H1 (cell line): Measurements from ENCODE around the gene GLUL. TPM values are rescaled to one million over a fixed set of nuclear protein-coding genes. Genes with fewer than 3 reads are reported as not detected.

Experiments
- CTCF ChIA-PET: fragments of 300-600 bp; sonication (Branson Sonifier 250); formaldehyde crosslinking; loops from one replicate; lab custom pipeline; 2021; ENCODE audit not compliant: partially characterized antibody; lab: Charles Lee
- POLR2A ChIA-PET: fragments of 300-600 bp; sonication (Branson Sonifier 250); formaldehyde crosslinking; loops from one replicate; lab custom pipeline; 2021; ENCODE audit warnings: inconsistent platforms; ENCODE audit not compliant: partially characterized antibody; lab: Charles Lee
- DNase-seq, 2 experiments: peaks; one replicate each; pipeline versions ENCODE4 v3.0.0 to v3.0.0-alpha.2; 2010 to 2022; ENCODE audit warnings: low spot score in 2 of 2, low read depth in 1 of 2, mixed read lengths in 1 of 2
- FAIRE-seq: peaks from 2 replicates; lab custom pipeline; 2011; peaks lifted over from hg19 to GRCh38; lab: Jason Lieb, UNC
- H2AFZ ChIP-seq: 2 replicates; pipeline ENCODE4 v1.8.1; 2012; ENCODE audit warnings: low read length, inconsistent platforms
- H2AK5ac ChIP-seq: 2 replicates; pipeline ENCODE4 v1.6.1; 2013; ENCODE audit warnings: low read depth, low read length
- H2BK120ac ChIP-seq: replicated peaks from 2 replicates; pipeline ENCODE3; 2013; ENCODE audit warnings: low read depth, low read length, inconsistent platforms
- H2BK12ac ChIP-seq: 2 replicates; pipeline ENCODE4 v1.6.1; 2013; ENCODE audit warnings: low read depth, low read length
- H2BK15ac ChIP-seq: 2 replicates; pipeline ENCODE4 v1.6.1; 2013; ENCODE audit warnings: low read length
- H2BK20ac ChIP-seq: 2 replicates; pipeline ENCODE4 v1.6.1; 2013; ENCODE audit warnings: low read length
- H2BK5ac ChIP-seq: 2 replicates; pipeline ENCODE4 v1.6.1; 2013; ENCODE audit warnings: low read depth, low read length
- H3K14ac ChIP-seq: 2 replicates; pipeline ENCODE4 v1.6.1; 2013; ENCODE audit warnings: inconsistent platforms; ENCODE audit not compliant: insufficient read length
- H3K18ac ChIP-seq: 2 replicates; pipeline ENCODE4 v1.6.1; 2013; ENCODE audit warnings: low read length; ENCODE audit errors: extremely low read depth
- H3K23ac ChIP-seq: 2 replicates; pipeline ENCODE4 v1.6.1; 2013; ENCODE audit warnings: inconsistent platforms; ENCODE audit not compliant: insufficient read length
- H3K23me2 ChIP-seq: 2 replicates; pipeline ENCODE4 v1.6.1; 2013; ENCODE audit warnings: low read depth, low read length
- H3K27ac ChIP-seq: 2 replicates; pipeline ENCODE4 v1.6.1; 2011; ENCODE audit warnings: low read depth, low read length, inconsistent platforms
- H3K27me3 ChIP-seq, 4 experiments: replicated peaks in 1 of 4; 1 replicate in 1 of 4; 2 replicates in 3 of 4; pipeline versions ENCODE4 v1.6.1 to v1.8.1; 2011 to 2013; ENCODE audit warnings: low read length in 3 of 4, mild to moderate bottlenecking in 3 of 4, inconsistent platforms in 2 of 4, mixed read lengths in 2 of 4, moderate library complexity in 1 of 4; ENCODE audit not compliant: control insufficient read depth in 3 of 4, insufficient read depth in 3 of 4; ENCODE audit errors: extremely low read depth in 1 of 4
- H3K36me3 ChIP-seq, 4 experiments: 2 replicates each; pipeline versions ENCODE4 v1.6.1 to v1.8.1; 2011 to 2013; ENCODE audit warnings: mild to moderate bottlenecking in 4 of 4, low read length in 3 of 4, moderate library complexity in 2 of 4, control low read depth in 1 of 4, inconsistent platforms in 1 of 4; ENCODE audit not compliant: insufficient read depth in 4 of 4, control insufficient read depth in 2 of 4
- H3K4ac ChIP-seq: replicated peaks from 2 replicates; pipeline ENCODE3; 2013; ENCODE audit warnings: low read length, low read depth, mixed read lengths, inconsistent platforms; ENCODE audit not compliant: insufficient read length
- H3K4me1 ChIP-seq, 4 experiments: replicated peaks in 1 of 4; 1 replicate in 1 of 4; 2 replicates in 3 of 4; pipeline versions ENCODE4 v1.6.1 to v1.8.1; 2011 to 2013; ENCODE audit warnings: low read length in 3 of 4, inconsistent platforms in 2 of 4, mixed read lengths in 1 of 4; ENCODE audit not compliant: insufficient read depth in 4 of 4, control insufficient read depth in 3 of 4
- H3K4me2 ChIP-seq, 2 experiments: 2 replicates each; pipeline versions ENCODE4 v1.6.1 to v1.8.1; 2011 to 2013; ENCODE audit warnings: low read depth in 2 of 2, low read length in 2 of 2, control low read depth in 1 of 2, inconsistent platforms in 1 of 2, mild to moderate bottlenecking in 1 of 2; ENCODE audit not compliant: insufficient read depth in 1 of 2
- H3K4me3 ChIP-seq, 4 experiments: fragments of 200-600, 300-600 bp in 1 of 4; sonication (generic), shearing (Covaris generic), sonication (Bioruptor Twin) in 1 of 4; 2 replicates each; pipeline versions ENCODE4 v1.5.1 to v1.8.1; 2011 to 2016; ENCODE audit warnings: low read length in 4 of 4, low read depth in 3 of 4, control low read depth in 2 of 4, inconsistent platforms in 2 of 4, mild to moderate bottlenecking in 2 of 4, mixed read lengths in 1 of 4, moderate library complexity in 1 of 4; ENCODE audit not compliant: insufficient read depth in 2 of 4; ENCODE audit errors: extremely low read depth in 1 of 4
- H3K56ac ChIP-seq: replicated peaks from 2 replicates; pipeline ENCODE3; 2013; ENCODE audit warnings: low read depth, mild to moderate bottlenecking, mixed read lengths, low read length, inconsistent platforms; ENCODE audit not compliant: insufficient read length
- H3K79me1 ChIP-seq: 2 replicates; pipeline ENCODE4 v1.6.1; 2013; ENCODE audit warnings: low read depth, low read length, control low read depth
- H3K79me2 ChIP-seq, 2 experiments: 2 replicates each; pipeline versions ENCODE4 v1.6.1 to v1.8.1; 2012 to 2013; ENCODE audit warnings: low read length in 2 of 2, mild to moderate bottlenecking in 2 of 2, inconsistent platforms in 1 of 2; ENCODE audit not compliant: insufficient read depth in 2 of 2, control insufficient read depth in 1 of 2
- H3K9ac ChIP-seq, 4 experiments: replicated peaks in 1 of 4; 1 replicate in 1 of 4; 2 replicates in 3 of 4; pipeline versions ENCODE4 v1.6.1 to v1.8.1; 2011 to 2013; ENCODE audit warnings: low read depth in 3 of 4, low read length in 3 of 4, control low read depth in 2 of 4, mild to moderate bottlenecking in 2 of 4, moderate library complexity in 2 of 4, inconsistent platforms in 1 of 4; ENCODE audit errors: extremely low read depth in 1 of 4
- H3K9me3 ChIP-seq, 2 experiments: 2 replicates each; pipeline versions ENCODE4 v1.6.1 to v1.8.1; 2012 to 2013; ENCODE audit warnings: mild to moderate bottlenecking in 2 of 2, moderate library complexity in 2 of 2, control low read depth in 1 of 2, inconsistent platforms in 1 of 2, low read depth in 1 of 2, low read length in 1 of 2, mixed read lengths in 1 of 2; ENCODE audit not compliant: insufficient read depth in 2 of 2
- H4K20me1 ChIP-seq, 2 experiments: replicated peaks in 1 of 2; 2 replicates each; pipeline versions ENCODE3 to v1.8.1; 2011 to 2013; ENCODE audit warnings: inconsistent platforms in 2 of 2, low read length in 2 of 2, mild to moderate bottlenecking in 1 of 2; ENCODE audit not compliant: insufficient read depth in 2 of 2, control insufficient read depth in 1 of 2
- H4K5ac ChIP-seq: 2 replicates; pipeline ENCODE4 v1.6.1; 2013; ENCODE audit warnings: low read length, low read depth, mixed read lengths, inconsistent platforms; ENCODE audit not compliant: insufficient read length
- H4K8ac ChIP-seq: 2 replicates; pipeline ENCODE4 v1.8.0; 2013; ENCODE audit warnings: mild to moderate bottlenecking, moderate library complexity, low read length, inconsistent platforms; ENCODE audit not compliant: insufficient read depth; ENCODE audit errors: extremely low read depth
- H4K91ac ChIP-seq: replicated peaks from 2 replicates; pipeline ENCODE3; 2013; ENCODE audit warnings: low read length, mixed read lengths, inconsistent platforms; ENCODE audit not compliant: insufficient read length
- ASH2L ChIP-seq: fragments of 200-600, 300-600 bp; sonication (generic); IDR thresholded peaks from one replicate; pipeline ENCODE4 v1.7.1; 2017; ENCODE audit warnings: low read length
- BCL11A ChIP-seq, 2 experiments: IDR thresholded peaks; one replicate each; pipeline ENCODE4 v1.6.1; 2011; ENCODE audit warnings: low read depth in 2 of 2, low read length in 2 of 2, mild to moderate bottlenecking in 2 of 2
- BRCA1 ChIP-seq: IDR thresholded peaks from 2 replicates; pipeline ENCODE4 v1.6.1; 2012; ENCODE audit warnings: low read depth, low read length, improper control_type of control experiment
- CEBPB ChIP-seq: IDR thresholded peaks from 2 replicates; pipeline ENCODE4 v1.6.1; 2012; ENCODE audit warnings: low read depth, low read length
- JUN ChIP-seq: IDR thresholded peaks from 2 replicates; pipeline ENCODE4 v1.6.1; 2011; ENCODE audit warnings: low read depth, mild to moderate bottlenecking, improper control_type of control experiment, low read length
- JUND ChIP-seq: IDR thresholded peaks from 2 replicates; pipeline ENCODE4 v1.6.1; 2011; ENCODE audit warnings: mild to moderate bottlenecking, improper control_type of control experiment, low read length
- RBBP5 ChIP-seq: IDR thresholded peaks from 2 replicates; pipeline ENCODE4 v1.7.1; 2012; ENCODE audit warnings: low read depth, mild to moderate bottlenecking, inconsistent platforms, low read length, moderate library complexity, borderline replicate concordance
- RXRA ChIP-seq: IDR thresholded peaks from 2 replicates; pipeline ENCODE4 v1.6.1; 2011; ENCODE audit warnings: low read depth, mild to moderate bottlenecking, low read length, moderate library complexity; ENCODE audit not compliant: insufficient read depth
- USF2 ChIP-seq: IDR thresholded peaks from 2 replicates; pipeline ENCODE4 v1.6.1; 2011; ENCODE audit warnings: low read length, improper control_type of control experiment
- YY1 ChIP-seq: IDR thresholded peaks from 2 replicates; pipeline ENCODE4 v1.6.1; 2011; ENCODE audit warnings: low read depth, mild to moderate bottlenecking, low read length
- ZNF274 ChIP-seq: IDR thresholded peaks from 2 replicates; pipeline ENCODE4 v1.7.0; 2012; ENCODE audit warnings: low read length, borderline replicate concordance; ENCODE audit errors: extremely low read depth
- WGBS, 2 experiments: shearing (Covaris generic) in 1 of 2; methylation state at CpG; one replicate each; pipeline versions ENCODE4 v1.1.6 to v1.1.7; 2013 to 2015; ENCODE audit warnings: low lambda C conversion rate in 2 of 2, mixed read lengths in 2 of 2, inconsistent platforms in 1 of 2, low coverage in 1 of 2, missing lambda C conversion rate in 1 of 2; ENCODE audit not compliant: insufficient replicate concordance in 2 of 2, insufficient coverage in 1 of 2, insufficient read length in 1 of 2; ENCODE audit errors: extremely low coverage in 1 of 2, missing lambda C conversion rate in 1 of 2; 5-methylcytosine and 5-hydroxymethylcytosine counted together
- polyA plus RNA-seq, 7 experiments: library from polyadenylated mRNA; depleted of rRNA in 3 of 7; stranded (reverse) in 5 of 7; unstranded in 2 of 7; fragments of >200 nt in 5 of 7; fragments of 200-250 nt in 2 of 7; gene quantifications; 1 replicate in 5 of 7; 2 replicates in 1 of 7; 4 replicates in 1 of 7; pipeline versions ENCODE4 v1.2.1 to v1.2.3, GENCODE V29; 2011 to 2013; ENCODE audit warnings: missing spikeins in 2 of 7, mixed read lengths in 2 of 7
- total RNA-seq: library from RNA; stranded (reverse); fragmentation: NEBNext Ultra II Directional; extraction: Animal tissue kit (Norgen Biotek cat#: 25700); gene quantifications from 2 replicates; pipeline ENCODE4 v1.2.1, GENCODE V29; 2021

Gene GLUL
- total and polyA plus RNA-seq, 2 of the 8 experiments (the other 6 are each of a cell fraction or from before 2014, with no cell fraction given) = 261 to 453 TPM

- 94% methylated on average over 8 of the region's 8 CpGs; no CpG with 5 or more reads in 1 of the 2 experiments for WGBS, 2 experiments
- Histone ChIP-seq H3K27me3 (no peaks in the 10 kb centered on the region; a peak in 1 of 7 replicates), H3K4me1 (peaks cover 3 to 4% (median 4%) of the 10 kb centered on the region in 4 experiments; a peak in 4 of 7 replicates), H3K4me2 (no peak overlapping the region), H3K14ac (no peak overlapping the region), H4K20me1 (no peaks in the 10 kb centered on the region), H3K23ac (no peak overlapping the region), H3K9ac (no peak overlapping the region), H3K4ac (no peak overlapping the region), H2BK5ac (no peak overlapping the region), H4K8ac (no peak overlapping the region), H2BK12ac (no peak overlapping the region), H3K23me2 (no peaks in the 10 kb centered on the region), H3K36me3 (no peaks in the 10 kb centered on the region), H3K79me2 (peaks cover 0 to 4% of the 10 kb centered on the region in 2 experiments; a peak in 2 of 4 replicates), H2BK20ac (no peak overlapping the region), H4K5ac (no peak overlapping the region), H4K91ac (no peak overlapping the region), H2AFZ (no peak overlapping the region), H2BK15ac (no peak overlapping the region), H3K56ac (no peak overlapping the region), H3K9me3 (no peaks in the 10 kb centered on the region), H2AK5ac (no peak overlapping the region), H3K18ac (no peak overlapping the region), H3K79me1 (no peaks in the 10 kb centered on the region), H2BK120ac (no peak overlapping the region), H3K4me3 (no peak overlapping the region), H3K27ac (no peak overlapping the region)
- no peak for DNase-seq
- ChIA-PET POLR2A (no interaction called here), CTCF (interaction anchor here (0.6 to 6.8 kb wide), 22 partner anchors 10 to 668 kb away, joined by 3 to 107 read pairs (median 4); no protein-coding TSS in a partner anchor)
- TF ChIP-seq BRCA1 (no peak), RBBP5 (no peak), ASH2L (no peak), USF2 (no peak), YY1 (no peak), JUND (no peak), CEBPB (no peak), ZNF274 (no peak), JUN (no peak), BCL11A (IDR thresholded peaks at IDR 0.05; ENCODE audit: low read depth in 2 of 2, low read length in 2 of 2) (no peak), RXRA (no peak)
- FAIRE-seq = no peak
Observed at GRCh38 chr1:182397653-182398393, 6.2 kb upstream of the GLUL start.
